MV-4-11 (cell line): Measurements from ENCODE around the gene SRPRB.

ENCODE experiments used
- DNase-seq: peaks from one replicate; lab custom pipeline; 2025; lab: John Stamatoyannopoulos, UW

The SRPRB gene

GRCh38 chr3:133868758-133869475 lies 63.3 kb downstream of the SRPRB start:
- DNase-seq: no peak

DNA sequence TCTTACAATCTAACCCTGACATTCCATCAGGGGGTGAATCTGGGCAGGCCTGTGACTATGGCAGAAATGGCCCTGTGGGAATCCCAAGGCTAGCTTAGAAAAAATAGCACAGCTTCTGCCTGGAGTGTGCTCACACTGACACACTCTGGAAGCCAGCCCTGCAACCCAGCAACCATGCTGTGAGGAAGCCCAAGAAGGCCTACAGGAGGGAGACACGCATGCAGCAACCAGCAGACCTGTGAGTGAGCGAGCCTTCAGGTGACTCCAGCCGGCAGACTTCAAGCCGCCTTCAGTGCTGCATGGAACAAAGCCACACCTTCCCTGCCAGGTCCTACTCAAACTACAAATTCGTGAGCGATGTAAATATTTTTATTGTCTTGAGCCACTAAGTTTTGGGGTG lies 64.0 kb downstream of the SRPRB start:
- DNase-seq: no peak

GRCh38 chr3:133870822-133871221 lies 65.2 kb downstream of the SRPRB start:
- no peak for DNase-seq
